Mononuclear cell (primary cell): Measurements from ENCODE around the gene VCPKMT. TPM values are rescaled to one million over a fixed set of nuclear protein-coding genes. Genes with fewer than 3 reads are reported as not detected.
"Not testable (repeated sequence)": the region's sequence is repeated elsewhere in the genome, so short reads cannot be mapped to it uniquely, and the experiment has no call there.

Source experiments
- H3K27me3 ChIP-seq: 2 replicates; pipeline ENCODE4 v1.6.0; 2011; ENCODE audit warnings: low read length, control low read depth; ENCODE audit not compliant: insufficient read depth
- H3K4me1 ChIP-seq: 2 replicates; pipeline ENCODE4 v1.5.1; 2011; ENCODE audit warnings: mild to moderate bottlenecking, low read length, control low read depth; ENCODE audit not compliant: insufficient read depth
- H3K4me3 ChIP-seq: 2 replicates; pipeline ENCODE4 v1.5.1; 2011; ENCODE audit warnings: mild to moderate bottlenecking, low read length, moderate library complexity
- H3K9me3 ChIP-seq: 2 replicates; pipeline ENCODE4 v1.5.1; 2011; ENCODE audit warnings: low read depth, mild to moderate bottlenecking, control low read depth, low read length
- total RNA-seq: library from RNA; depleted of rRNA; stranded (reverse); fragments of >200 nt; gene quantifications from one replicate; pipeline ENCODE4 v1.2.3, GENCODE V29; 2012

VCPKMT gene
- total RNA-seq, 1 donor, result 18.5 TPM

GRCh38 chr14:50085570-50086320 is 30.6 kb downstream of the VCPKMT start:
- Histone ChIP-seq H3K4me1 (peaks cover 89% of the 10 kb centered on the region), H3K9me3 (no peaks in the 10 kb centered on the region), H3K27me3 (no peaks in the 10 kb centered on the region), H3K4me3 (no peak overlapping the region)

GRCh38 chr14:50084666-50085065 is 31.7 kb downstream of the VCPKMT start:
- Histone ChIP-seq H3K4me1 (peaks cover 88% of the 10 kb centered on the region), H3K27me3 (no peaks in the 10 kb centered on the region)

GRCh38 chr14:50083467-50084337 is 32.7 kb downstream of the VCPKMT start:
- no peaks in the 10 kb centered on the region for H3K27me3 ChIP-seq
- H3K9me3 ChIP-seq, result no peaks in the 10 kb centered on the region
- no peak overlapping the region for H3K4me3 ChIP-seq
- H3K4me1 ChIP-seq, result peaks cover 80% of the 10 kb centered on the region

More at GRCh38 chr14:50084666-50085065, 31.7 kb downstream of the VCPKMT start:
- no peak overlapping the region for H3K4me3 ChIP-seq
- no peaks in the 10 kb centered on the region for H3K9me3 ChIP-seq

GRCh38 chr14:50082784-50083466 is 33.4 kb downstream of the VCPKMT start:
- no peaks in the 10 kb centered on the region for H3K9me3 ChIP-seq
- no peaks in the 10 kb centered on the region for H3K27me3 ChIP-seq
- no peak overlapping the region for H3K4me3 ChIP-seq
- peaks cover 72% of the 10 kb centered on the region for H3K4me1 ChIP-seq

GRCh38 chr14:50082308-50082742 is 34.0 kb downstream of the VCPKMT start:
- Histone ChIP-seq H3K9me3 (no peaks in the 10 kb centered on the region), H3K27me3 (no peaks in the 10 kb centered on the region), H3K4me3 (no peak overlapping the region), H3K4me1 (peaks cover 66% of the 10 kb centered on the region)

- H3K27me3 ChIP-seq, H3K4me3 ChIP-seq, H3K9me3 ChIP-seq: not testable (repeated sequence)
- peaks cover 36% of the 10 kb centered on the region for H3K4me1 ChIP-seq
These were observed 37.3 kb downstream of the VCPKMT start for GRCh38 chr14:50079103-50079502.

- not testable (repeated sequence) for H3K9me3 ChIP-seq, H3K4me1 ChIP-seq, H3K4me3 ChIP-seq, H3K27me3 ChIP-seq
These were observed 42.7 kb downstream of the VCPKMT start for GRCh38 chr14:50073663-50074062.

- no peaks in the 10 kb centered on the region for H3K27me3 ChIP-seq
- H3K4me3 ChIP-seq, result no peak overlapping the region
- H3K4me1 ChIP-seq, result peaks cover 8% of the 10 kb centered on the region
- no peaks in the 10 kb centered on the region for H3K9me3 ChIP-seq
These were observed 44.0 kb downstream of the VCPKMT start for GRCh38 chr14:50072395-50072794.

- H3K27me3 ChIP-seq, result no peaks in the 10 kb centered on the region
- H3K4me3 ChIP-seq, result no peak overlapping the region
- no peaks in the 10 kb centered on the region for H3K9me3 ChIP-seq
These were observed 45.4 kb downstream of the VCPKMT start for GRCh38 chr14:50070840-50071548.

GRCh38 chr14:50070230-50070629 is 46.1 kb downstream of the VCPKMT start:
- no peaks in the 10 kb centered on the region for H3K9me3 ChIP-seq
- peaks cover 21% of the 10 kb centered on the region for H3K4me1 ChIP-seq
- H3K4me3 ChIP-seq, result no peak overlapping the region
- no peaks in the 10 kb centered on the region for H3K27me3 ChIP-seq

More at GRCh38 chr14:50070840-50071548, 45.4 kb downstream of the VCPKMT start:
- peaks cover 13% of the 10 kb centered on the region for H3K4me1 ChIP-seq

GRCh38 chr14:50069325-50069724 is 47.0 kb downstream of the VCPKMT start:
- H3K27me3 ChIP-seq, result no peaks in the 10 kb centered on the region
- H3K4me1 ChIP-seq, result peaks cover 29% of the 10 kb centered on the region
- no peaks in the 10 kb centered on the region for H3K9me3 ChIP-seq
- no peak overlapping the region for H3K4me3 ChIP-seq

GRCh38 chr14:50068496-50068895 is 47.9 kb downstream of the VCPKMT start:
- Histone ChIP-seq H3K4me3 (no peak overlapping the region), H3K9me3 (no peaks in the 10 kb centered on the region), H3K4me1 (peaks cover 37% of the 10 kb centered on the region), H3K27me3 (no peaks in the 10 kb centered on the region)

GRCh38 chr14:50067723-50068495 is 48.5 kb downstream of the VCPKMT start:
- H3K4me1 ChIP-seq, result peaks cover 42% of the 10 kb centered on the region
- no peaks in the 10 kb centered on the region for H3K27me3 ChIP-seq
- no peak overlapping the region for H3K4me3 ChIP-seq
- no peaks in the 10 kb centered on the region for H3K9me3 ChIP-seq

- no peak overlapping the region for H3K4me3 ChIP-seq
- H3K9me3 ChIP-seq, result no peaks in the 10 kb centered on the region
- no peaks in the 10 kb centered on the region for H3K27me3 ChIP-seq
- peaks cover 58% of the 10 kb centered on the region for H3K4me1 ChIP-seq
These were observed 50.8 kb downstream of the VCPKMT start for GRCh38 chr14:50065583-50065982.
